ENCODE data around the gene SCAPER. TPM values are rescaled to one million over a fixed set of nuclear protein-coding genes. Genes with fewer than 3 reads are reported as not detected.
"Not testable (repeated sequence)": the region's sequence is repeated elsewhere in the genome, so short reads cannot be mapped to it uniquely, and the experiment has no call there.

SCAPER gene
- total and polyA plus RNA-seq, 2 donors (not counting 1 experiment from before 2014, with no cell fraction given) = 8.3 to 61.6 TPM

GRCh38 chr15:76737573-76737972, 167.6 kb downstream of the SCAPER start:
- H3K79me2 ChIP-seq (ENCODE audit: control insufficient read depth, insufficient read depth, low read length) = no peaks in the 10 kb centered on the region
- no peak for ATAC-seq (ENCODE audit: low read depth)
- H3K27ac ChIP-seq (ENCODE audit: low read length in 2 of 2) = no peak overlapping the region
- H3K9me3 ChIP-seq (ENCODE audit: control extremely low read depth in 1 of 3, control insufficient read depth in 2 of 3, insufficient read depth in 1 of 3, low read length in 2 of 3) = no peaks in the 10 kb centered on the region
- no peaks in the 10 kb centered on the region for H3K27me3 ChIP-seq (replicated peaks in 1 of 4; ENCODE audit: control extremely low read depth in 1 of 4, control insufficient read depth in 3 of 4, insufficient read depth in 4 of 4, low read length in 3 of 4)
- H4K20me1 ChIP-seq (ENCODE audit: control insufficient read depth, insufficient read depth, low read length, poor library complexity, severe bottlenecking) = no peaks in the 10 kb centered on the region
- DNase-seq = no peak
- ChIA-PET POLR2A (no interaction called here), CTCF (no interaction called here)
- H2AFZ ChIP-seq (ENCODE audit: insufficient read depth, low read depth, low read length, poor library complexity, severe bottlenecking) = no peak overlapping the region
- H3K36me3 ChIP-seq (replicated peaks in 1 of 2; ENCODE audit: control extremely low read depth in 1 of 2, control insufficient read depth in 1 of 2, extremely low read depth in 1 of 2, insufficient read depth in 2 of 2, low read length in 1 of 2) = peaks cover 0 to 18% of the 10 kb centered on the region in 2 experiments
- H3K4me3 ChIP-seq (ENCODE audit: control extremely low read depth in 1 of 5, extremely low read depth in 1 of 5, insufficient read depth in 1 of 5, low read depth in 2 of 5, low read length in 4 of 5) = no peak overlapping the region
- no peaks in the 10 kb centered on the region for H3K27me3 Mint-ChIP-seq
- H3K4me2 ChIP-seq (replicated peaks; ENCODE audit: low read depth, low read length, poor library complexity, severe bottlenecking) = no peak overlapping the region
- no peak overlapping the region for H3K9ac ChIP-seq (ENCODE audit: low read length)
- H3K27ac Mint-ChIP-seq = no peak overlapping the region
- intact Hi-C loops (cut with micrococcal nuclease) = no loop called here
- no peak for TF ChIP-seq EZH2 (IDR thresholded peaks at IDR 0.05; ENCODE audit: borderline replicate concordance, insufficient read depth, low read depth, low read length, poor library complexity, severe bottlenecking)
- no peak for TF ChIP-seq CTCF (IDR thresholded peaks at IDR 0.05)
- no peak overlapping the region for H3K4me3 Mint-ChIP-seq
- peaks cover 11% of the 10 kb centered on the region for H3K4me1 Mint-ChIP-seq
- no peaks in the 10 kb centered on the region for H3K4me1 ChIP-seq (ENCODE audit: control insufficient read depth in 2 of 2, insufficient read depth in 2 of 2, low read length in 2 of 2)
- H3K9me3 Mint-ChIP-seq (ENCODE audit: insufficient read depth) = no peaks in the 10 kb centered on the region
- 100% methylated on average over 3 of the region's 4 CpGs for WGBS (ENCODE audit: insufficient coverage)

- DNase-seq; CTCF ChIA-PET; H4K20me1 ChIP-seq (ENCODE audit: control insufficient read depth, insufficient read depth, low read length, poor library complexity, severe bottlenecking); H3K27me3 Mint-ChIP-seq; ATAC-seq (ENCODE audit: low read depth); H2AFZ ChIP-seq (ENCODE audit: insufficient read depth, low read depth, low read length, poor library complexity, severe bottlenecking); H3K9me3 ChIP-seq (ENCODE audit: control extremely low read depth in 1 of 3, control insufficient read depth in 2 of 3, insufficient read depth in 1 of 3, low read length in 2 of 3); H3K9me3 Mint-ChIP-seq (ENCODE audit: insufficient read depth); H3K79me2 ChIP-seq (ENCODE audit: control insufficient read depth, insufficient read depth, low read length); H3K4me3 ChIP-seq (ENCODE audit: control extremely low read depth in 1 of 5, extremely low read depth in 1 of 5, insufficient read depth in 1 of 5, low read depth in 2 of 5, low read length in 4 of 5); H3K4me2 ChIP-seq (replicated peaks; ENCODE audit: low read depth, low read length, poor library complexity, severe bottlenecking); H3K4me1 Mint-ChIP-seq; H3K27ac ChIP-seq (ENCODE audit: low read length in 2 of 2); H3K9ac ChIP-seq (ENCODE audit: low read length); H3K27me3 ChIP-seq (replicated peaks in 1 of 4; ENCODE audit: control extremely low read depth in 1 of 4, control insufficient read depth in 3 of 4, insufficient read depth in 4 of 4, low read length in 3 of 4); H3K27ac Mint-ChIP-seq; POLR2A ChIA-PET; H3K4me1 ChIP-seq (ENCODE audit: control insufficient read depth in 2 of 2, insufficient read depth in 2 of 2, low read length in 2 of 2); intact Hi-C loops (cut with micrococcal nuclease); H3K4me3 Mint-ChIP-seq: not testable (repeated sequence)
- 92% methylated on average over 7 of the region's 9 CpGs for WGBS (ENCODE audit: insufficient coverage)
- H3K36me3 ChIP-seq (replicated peaks in 1 of 2; ENCODE audit: control extremely low read depth in 1 of 2, control insufficient read depth in 1 of 2, extremely low read depth in 1 of 2, insufficient read depth in 2 of 2, low read length in 1 of 2) = peaks cover 0 to 22% of the 10 kb centered on the region in 2 experiments
These were observed 172.8 kb downstream of the SCAPER start for GRCh38 chr15:76732321-76732720.
